HG02943 (cell line): ENCODE results near the gene CD244.

ENCODE experiments used
- ATAC-seq: cut with Tn5 transposase; IDR thresholded peaks from one replicate; pipeline ENCODE4 v1.9.1; 2021; ENCODE audit warnings: mild to moderate bottlenecking, low read depth, moderate library complexity; ENCODE audit not compliant: unreplicated experiment

The CD244 gene

DNA sequence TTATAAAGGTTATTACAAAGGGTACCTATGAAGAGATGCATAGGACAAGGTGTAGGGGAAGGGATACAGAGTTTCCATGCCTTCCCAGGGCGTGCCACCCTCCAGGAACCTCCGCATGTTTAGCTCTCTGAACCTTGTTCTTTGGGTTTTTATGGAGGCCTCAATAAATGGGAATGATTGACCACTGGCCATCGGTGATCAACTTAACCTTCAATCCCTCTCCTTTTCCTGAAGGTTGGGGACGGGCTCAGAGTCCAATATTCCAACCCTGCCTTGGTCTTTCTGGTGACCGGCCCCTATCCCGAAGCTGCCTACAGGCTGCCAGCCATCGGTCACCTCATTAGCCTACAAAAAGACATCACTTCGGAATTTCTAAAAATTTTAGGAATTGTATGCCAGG is 11.7 kb downstream of the CD244 start:
- ATAC-seq: no peak

DNA sequence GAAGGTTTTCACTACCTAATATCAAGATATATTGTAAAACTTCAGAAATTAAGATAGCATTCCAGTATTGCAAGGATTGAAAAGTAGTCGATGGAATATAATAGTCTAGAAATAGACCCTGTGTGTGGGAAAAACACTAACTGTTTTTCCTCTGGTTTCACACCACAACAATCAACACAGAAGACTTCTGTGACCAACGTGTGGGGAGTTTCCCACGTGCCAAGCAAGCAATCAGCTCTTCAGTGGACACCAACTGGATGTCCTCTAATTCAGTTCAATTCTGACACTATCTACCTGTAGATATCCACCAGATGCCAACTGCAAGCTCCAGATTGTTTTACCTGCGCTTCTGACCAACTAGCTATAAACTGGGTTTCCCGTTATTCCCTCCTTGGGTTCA is 12.1 kb downstream of the CD244 start:
- ATAC-seq: no peak

DNA sequence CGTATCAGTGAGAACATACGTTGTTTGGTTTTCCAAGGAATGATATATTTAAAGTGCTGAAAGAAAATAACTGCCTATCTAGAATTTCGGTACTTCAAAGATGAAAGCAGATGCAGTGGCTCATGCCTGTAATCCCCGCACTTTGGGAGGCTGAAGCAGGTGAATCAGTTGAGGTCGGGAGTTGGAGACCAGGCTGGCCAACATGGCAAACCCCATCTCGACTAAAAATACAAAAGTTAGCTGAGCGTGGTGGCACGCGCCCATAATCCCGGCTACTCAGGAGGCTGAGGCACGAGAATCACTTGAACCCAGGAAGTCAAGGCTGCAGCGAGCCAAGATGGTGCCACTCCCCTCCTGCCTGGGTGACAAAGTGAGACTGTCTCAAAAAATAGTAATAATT is 16.4 kb downstream of the CD244 start:
- no peak for ATAC-seq

DNA sequence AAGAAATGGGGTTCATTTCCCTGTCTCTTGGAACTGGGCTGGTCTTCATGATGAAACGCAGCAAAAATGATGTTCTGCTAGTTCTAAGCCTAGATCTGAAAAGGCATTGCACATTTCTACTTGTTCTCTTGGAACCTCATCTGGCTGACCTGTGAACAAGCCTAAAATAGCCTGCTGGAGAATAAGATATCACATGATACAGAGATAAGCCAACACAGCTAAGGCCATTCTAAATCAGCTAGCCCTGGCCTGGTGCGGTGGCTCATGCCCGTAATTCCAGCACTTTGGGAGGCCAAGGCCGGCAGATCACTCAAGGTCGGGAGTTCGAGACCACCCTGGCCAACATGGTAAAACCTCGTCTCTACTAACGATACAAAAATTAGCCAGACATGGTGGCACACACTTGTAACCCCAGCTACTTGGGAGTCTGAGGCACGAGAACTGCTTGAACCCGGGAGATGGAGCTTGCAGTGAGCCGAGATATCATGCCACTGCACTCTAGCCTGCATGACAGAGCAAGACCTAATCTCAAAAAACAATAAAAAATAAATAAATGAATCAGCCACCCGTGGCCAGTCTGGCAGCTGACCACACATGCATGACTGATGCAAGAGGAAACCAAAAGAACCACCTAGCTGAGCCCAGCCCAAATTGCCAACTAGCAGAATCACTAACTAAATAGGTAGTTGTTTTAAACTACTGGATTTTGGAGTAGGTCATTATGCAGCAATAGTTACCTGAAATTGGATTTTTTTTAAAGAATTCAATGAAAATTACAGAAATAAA is 18.0 kb downstream of the CD244 start:
- no peak for ATAC-seq

DNA sequence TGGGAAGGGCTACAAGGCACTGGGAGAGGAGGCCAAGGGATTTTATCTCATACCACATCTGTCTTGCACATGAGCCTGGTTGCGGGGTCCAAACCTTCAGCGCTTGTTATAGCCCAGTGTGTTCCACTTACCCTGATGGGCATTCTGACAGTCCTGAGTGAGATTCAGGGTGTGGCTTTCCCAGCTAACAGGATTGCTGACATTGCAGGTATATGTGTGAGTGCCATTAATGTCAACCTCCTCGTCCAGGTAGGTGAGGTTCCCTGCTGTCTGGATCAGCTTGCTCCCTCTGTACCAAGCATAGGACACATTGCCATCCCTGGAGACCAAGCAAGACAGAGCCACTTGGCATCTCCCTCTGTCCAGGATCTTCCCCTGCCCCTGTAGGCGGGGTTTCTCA is 21.6 kb downstream of the CD244 start:
- ATAC-seq: no peak

DNA sequence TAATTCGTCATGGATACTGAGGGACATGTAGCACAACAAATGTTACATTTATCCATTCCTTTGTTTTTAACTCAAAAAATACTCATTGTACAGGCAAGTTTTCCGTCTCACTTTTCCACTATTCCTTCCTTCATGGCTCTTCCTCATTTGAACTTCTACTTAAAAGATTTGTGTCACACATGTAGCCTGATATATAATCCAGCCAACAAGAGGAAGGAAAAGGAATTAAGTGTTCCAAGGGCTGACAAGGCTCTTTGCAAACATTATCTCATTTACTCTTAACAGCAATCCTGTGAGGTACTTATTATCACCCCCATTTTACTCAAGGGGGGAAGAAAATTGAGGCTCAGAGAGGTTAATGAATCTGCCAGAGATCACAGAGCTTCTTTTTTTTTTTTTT is 22.9 kb downstream of the CD244 start:
- ATAC-seq: no peak

DNA sequence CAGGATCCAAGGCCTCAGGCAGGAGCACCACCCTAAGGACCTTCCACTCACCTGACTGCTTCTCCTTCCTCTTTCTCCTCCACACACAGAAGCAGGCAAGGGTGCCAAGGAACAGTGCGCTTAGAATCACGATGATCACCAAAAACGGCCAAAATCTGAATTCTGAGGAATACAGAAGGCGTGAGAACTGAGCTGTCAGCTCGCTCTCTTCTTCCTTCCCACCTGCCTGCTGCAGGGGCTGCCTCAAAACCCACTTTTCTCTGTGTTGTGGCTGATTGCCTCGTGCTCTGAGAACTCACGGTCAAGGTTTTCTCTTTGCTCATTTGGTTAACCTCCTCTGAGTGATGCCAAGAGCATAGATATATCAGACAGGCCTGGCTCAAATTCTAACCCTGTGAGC is 23.8 kb downstream of the CD244 start:
- ATAC-seq: no peak

DNA sequence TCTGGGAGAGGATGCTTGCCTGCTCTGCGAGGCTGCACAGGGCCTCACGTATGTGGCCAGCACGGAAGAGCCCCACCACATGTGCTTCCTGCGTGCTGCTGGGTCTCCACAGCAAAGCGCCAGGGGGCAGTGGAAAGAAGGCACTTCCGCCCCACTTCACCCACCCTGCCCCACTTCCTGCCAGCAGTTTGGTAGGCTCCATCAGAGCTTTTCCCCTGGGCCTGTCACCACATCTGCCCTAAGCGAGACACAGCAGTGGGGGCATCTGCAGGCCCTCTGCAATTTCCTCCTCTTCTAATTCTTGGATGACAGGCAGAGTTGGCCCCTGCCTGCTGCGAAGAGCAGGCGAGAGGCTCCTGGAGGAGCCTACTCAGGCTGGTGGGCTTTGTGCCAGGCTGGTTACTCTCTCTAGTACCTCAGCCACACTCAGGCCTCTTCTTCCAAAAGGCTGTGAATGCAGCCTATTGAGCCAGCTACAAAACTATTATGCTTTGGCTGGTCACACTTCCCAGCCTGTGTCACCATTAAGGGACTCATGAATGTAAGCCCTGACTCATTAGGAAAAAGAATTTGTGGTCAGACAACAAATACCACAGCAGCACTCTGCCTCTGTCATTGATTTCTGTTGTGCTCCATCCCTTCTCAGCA is 25.0 kb downstream of the CD244 start:
- peak; percentile 81 for ATAC-seq

DNA sequence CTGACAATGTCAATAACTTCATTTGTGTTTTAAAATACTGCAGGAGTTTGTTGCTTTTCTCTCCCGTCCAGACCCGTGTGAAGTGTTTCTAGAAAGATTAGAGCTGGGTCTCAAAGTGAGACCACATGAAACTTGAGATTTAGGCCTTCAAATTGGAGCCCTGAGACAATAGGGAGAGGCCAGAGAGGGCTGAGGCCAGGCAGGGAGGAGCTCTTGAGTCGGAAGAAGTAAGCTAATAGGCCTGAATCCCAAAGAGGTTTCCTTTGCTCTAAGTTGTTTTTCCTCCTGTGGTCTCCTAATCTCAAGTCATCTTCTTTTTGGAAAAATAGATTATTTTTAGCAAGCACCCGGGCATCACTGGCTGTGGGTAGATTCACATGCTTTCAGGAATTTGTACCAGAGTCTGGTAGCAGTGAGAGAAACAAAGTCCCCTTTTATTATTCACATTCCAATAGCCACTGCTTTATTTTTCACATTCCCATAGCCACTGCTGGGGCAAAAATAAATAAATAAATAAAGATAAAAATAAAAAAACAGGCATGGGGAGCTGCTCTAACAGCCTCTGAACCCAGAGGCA is 25.6 kb downstream of the CD244 start:
- no peak for ATAC-seq

DNA sequence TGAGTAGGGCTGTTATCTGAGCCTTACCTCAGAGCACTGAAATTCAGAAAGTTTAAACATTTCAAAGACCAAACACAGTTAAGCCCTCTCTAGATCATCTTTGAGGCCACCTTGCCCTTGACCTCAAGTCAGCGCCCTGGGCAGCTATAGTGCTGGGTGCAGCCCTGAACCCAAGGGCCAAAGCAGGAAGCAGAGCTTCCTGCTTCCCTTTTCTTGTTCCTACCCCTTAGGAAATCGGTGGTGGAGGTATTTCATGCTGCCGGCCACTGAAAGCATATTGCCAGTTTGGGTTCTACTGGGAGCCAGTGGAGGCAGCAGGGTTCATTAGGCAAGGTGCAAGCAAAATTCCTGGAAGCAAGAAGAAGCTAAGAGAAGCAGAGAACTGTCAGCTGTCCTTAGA is 26.1 kb downstream of the CD244 start:
- no peak for ATAC-seq

DNA sequence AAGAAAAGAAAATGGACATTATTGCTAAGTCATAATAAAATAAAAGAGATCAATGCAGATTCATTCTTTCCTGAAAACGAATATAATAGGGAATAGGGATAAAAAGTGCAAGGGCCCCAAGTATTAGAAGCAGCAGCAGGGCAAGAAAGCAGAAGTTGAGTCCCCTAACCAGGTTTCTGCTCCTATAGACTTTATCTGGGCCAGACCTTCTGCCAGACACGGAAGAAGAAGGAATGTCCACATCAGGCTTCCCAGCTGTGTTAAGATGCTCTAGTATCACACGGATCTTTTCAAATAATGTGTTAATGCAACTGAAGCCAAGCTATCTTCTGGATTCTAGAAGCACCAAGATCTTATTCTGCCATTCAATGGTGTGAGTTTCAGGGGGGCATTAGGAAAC is 26.9 kb downstream of the CD244 start:
- no peak for ATAC-seq

DNA sequence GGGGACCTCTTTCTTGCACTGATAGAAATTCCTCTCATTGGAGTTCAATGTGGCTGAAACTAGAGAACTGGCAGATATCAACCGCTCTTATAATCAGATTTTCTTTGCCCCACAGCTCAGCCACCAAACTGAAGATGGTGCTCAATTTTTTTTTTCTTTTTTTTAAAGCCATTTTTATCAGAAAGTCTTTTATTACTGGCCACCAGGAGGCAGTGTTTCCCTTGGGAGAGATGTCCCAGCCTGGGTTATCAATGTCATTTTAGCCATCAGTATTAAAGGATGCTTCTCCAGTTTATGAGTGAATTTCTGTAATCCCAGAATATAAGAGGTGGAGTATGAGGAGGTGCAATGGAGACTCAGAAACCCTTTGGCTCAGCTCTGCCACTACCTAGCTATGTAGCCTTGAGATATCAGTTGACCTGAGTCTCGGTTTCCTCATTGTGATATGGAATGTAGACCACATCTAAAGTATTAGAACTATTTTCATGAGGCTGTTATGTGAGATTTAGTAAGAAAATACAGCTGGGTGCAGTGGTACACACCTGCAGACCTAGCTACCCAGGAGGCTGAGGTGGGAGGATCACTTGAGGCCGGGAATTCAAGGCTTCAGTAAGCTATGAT is 27.6 kb downstream of the CD244 start:
- ATAC-seq: no peak

DNA sequence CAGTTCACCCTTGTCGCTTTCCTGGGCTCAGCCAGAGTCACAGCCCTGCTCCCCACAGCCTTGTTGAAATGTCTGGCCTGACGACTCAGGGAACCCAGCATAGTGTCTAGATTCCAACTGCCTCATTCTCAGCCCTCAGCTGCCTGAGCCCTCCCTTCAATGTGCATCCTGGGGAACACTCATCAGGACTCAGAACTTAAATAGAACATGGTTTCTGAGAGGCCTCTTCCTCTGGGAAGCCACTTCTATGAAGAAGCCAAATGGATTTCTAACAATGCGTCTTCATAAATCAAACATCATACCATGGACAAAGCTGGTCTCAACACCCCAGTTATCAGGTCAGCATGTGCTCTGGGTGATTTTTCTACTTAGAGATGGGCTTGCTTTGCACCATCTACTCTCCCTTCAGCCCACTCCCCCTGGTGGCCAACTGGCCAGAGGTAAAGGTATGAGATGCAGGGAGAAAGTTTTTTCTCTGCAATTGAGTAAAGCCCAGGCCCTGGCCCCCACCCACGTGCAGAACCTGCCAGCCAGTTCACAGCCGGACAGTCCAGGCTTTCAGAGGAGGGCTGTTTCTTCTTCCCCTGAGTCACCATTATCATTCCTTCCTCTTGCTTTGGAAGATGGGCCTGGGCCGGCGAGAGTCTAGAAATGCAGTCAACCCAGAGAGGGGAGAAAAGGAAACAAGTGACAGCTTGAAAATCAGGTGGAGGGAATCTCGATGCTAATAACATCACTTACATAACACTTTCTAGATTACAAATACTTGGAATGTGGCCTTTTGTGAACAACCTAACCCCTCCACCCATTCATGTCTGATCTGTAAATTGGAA is 32.1 kb downstream of the CD244 start:
- no peak for ATAC-seq

DNA sequence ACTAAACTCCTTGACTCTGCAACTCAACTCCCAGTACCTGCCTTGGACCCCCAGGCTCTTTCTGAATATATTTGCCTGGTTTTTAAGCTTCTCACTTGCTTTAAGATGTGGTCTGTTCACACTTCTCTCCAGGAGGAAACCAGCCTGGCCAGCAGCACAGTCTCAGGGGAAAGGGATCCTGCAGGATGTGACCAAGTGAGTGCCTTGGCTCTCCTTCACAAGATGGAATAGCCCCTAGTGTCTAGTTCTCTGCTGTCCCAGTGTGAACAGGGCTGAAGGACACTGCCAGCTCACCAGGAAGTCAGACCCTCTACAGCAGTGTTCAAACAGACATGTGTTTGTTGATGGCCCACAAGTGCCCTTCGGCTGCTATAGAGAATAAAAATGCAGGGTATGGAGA is 32.9 kb downstream of the CD244 start:
- no peak for ATAC-seq

DNA sequence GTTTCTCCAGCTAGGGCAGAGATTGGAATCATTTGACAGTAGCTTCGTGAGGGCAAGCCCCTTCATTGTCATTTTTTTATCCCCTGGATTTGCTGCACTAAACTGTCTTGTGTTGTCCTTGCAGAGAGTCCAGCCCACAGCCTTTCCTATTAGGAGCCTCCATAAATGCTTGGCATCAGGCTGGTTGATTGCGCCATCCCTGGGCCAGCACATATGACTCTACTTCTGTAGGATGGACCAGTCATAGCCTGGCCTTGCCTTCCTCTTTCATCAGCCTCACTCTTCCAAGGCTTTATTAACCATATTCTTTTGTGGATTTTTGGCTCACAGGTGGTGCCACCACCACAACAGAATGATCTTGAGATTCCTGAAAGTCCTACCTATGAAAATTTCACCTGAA is 35.3 kb downstream of the CD244 start:
- no peak for ATAC-seq

DNA sequence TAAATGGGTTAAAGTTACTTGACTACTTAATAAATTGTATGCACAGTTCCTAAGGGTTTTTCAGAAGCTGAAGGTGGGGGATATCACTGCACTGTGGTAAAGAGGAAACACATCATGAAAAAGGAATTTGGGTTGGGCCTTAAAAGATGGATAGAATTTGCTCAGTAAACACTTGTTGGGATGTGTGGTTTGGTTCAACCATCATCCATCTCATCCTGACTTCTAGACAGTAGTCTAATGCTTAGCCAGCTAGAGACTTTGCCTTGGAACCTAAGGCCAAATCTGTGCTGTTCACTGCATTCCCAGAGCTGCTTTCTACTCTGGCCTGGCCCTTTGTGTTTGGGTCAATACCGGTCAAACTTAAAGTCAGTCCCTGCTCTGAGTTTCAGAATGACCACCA is 36.1 kb downstream of the CD244 start:
- no peak for ATAC-seq

DNA sequence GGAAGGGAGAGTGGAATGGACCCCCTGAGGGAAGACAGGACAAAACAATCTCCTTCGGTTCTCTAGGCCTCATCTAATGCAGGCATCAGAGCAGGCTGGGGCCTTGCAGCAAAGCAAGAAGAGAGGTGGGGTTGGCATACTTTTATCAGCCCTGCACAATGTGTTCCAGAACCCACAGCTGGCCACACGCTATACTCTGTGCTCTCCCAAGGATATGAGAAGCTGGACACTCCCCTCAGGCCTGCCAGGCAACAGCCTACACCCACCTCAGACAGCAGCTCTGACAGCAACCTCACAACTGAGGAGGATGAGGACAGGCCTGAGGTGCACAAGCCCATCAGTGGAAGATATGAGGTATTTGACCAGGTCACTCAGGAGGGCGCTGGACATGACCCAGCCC is 39.4 kb downstream of the CD244 start:
- ATAC-seq: no peak

DNA sequence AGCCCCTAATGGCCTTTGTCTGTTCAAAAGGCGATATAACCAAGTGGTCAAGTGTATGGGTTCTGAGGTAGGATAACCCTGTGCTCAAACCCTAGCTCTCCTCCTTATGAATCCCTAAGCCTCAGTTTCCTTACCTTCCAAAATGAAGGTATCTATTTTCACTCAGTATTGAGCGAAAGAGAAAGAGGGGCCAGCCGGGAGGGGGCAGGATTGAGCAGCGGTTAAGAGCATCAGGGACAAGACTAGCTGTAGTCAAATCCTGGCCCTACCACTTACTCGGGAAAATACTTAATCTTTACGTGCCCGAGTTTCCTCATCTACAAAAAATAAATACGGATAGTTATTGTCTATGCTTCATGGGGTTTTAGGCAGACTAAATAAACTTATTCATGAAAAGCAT is 41.1 kb downstream of the CD244 start:
- ATAC-seq: no peak

DNA sequence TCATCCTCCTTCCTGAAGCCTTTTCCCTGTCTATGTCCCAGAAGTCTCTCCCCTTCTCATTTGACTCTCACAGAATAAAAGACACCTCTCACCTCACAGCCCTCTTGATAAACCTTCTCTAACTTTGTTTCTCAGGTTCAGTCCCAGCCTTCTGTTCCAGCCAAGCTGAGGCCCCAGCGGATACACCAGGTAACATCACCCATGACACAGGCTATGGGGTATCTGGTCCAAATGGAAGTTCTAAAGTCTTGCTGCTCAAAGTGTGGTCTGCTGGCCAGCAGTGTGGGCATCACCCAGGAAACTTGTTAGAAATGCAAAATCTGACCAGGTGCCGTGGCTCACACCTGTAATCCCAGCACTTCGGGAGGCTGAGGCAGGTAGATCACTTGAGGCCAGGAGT is 43.5 kb downstream of the CD244 start:
- ATAC-seq: no peak

DNA sequence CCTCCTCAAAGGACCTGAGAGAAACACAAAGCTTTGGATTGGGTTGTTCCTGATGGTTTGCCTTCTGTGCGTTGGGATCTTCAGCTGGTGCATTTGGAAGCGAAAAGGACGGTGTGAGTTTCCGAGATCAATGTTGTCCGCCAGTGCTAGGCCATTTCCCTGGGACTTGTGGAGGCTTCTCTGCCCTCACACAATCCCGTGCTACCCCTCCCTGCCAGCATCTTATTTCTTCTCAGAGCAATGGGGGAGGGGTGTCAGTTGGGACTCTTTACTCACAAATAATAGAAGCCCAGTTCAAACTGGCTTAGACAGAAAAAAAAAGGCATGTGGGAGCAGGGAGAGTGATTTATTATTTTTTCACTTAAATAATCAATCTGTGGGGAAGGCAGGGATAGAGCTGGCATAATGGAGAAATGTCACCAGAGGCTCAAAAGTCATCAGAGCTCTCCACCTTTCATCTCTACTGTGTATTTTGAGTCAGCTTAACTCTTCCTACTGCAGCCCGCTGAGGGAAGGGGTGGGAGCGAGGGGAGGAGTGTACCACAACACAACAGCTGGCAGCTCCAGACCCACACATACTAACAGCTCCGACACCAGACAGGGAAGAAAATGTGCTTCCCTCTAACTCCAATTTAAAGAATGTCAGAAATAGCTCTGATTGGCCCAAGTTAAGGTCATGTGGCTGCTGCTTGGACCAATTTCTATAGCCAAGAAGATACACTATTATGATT is 44.3 kb downstream of the CD244 start:
- no peak for ATAC-seq
